Activated CD8-positive, alpha-beta memory T cell treated with anti-CD3 and anti-CD28 coated beads, Interleukin-2, amount 50 U/mL, for 1 hour (primary cell): Measurements from ENCODE around the gene SVIL.
"Not testable (repeated sequence)": the region's sequence is repeated elsewhere in the genome, so short reads cannot be mapped to it uniquely, and the experiment has no call there.

Experiments used
- DNase-seq: peaks from one replicate; pipeline ENCODE4 v3.0.0-alpha.2; 2020; ENCODE audit errors: extremely low read depth

The SVIL gene

GRCh38 chr10:29622382-29622922 is 12.3 kb downstream of the SVIL start:
- no peak for DNase-seq

- DNase-seq, result no peak
Measured at GRCh38 chr10:29621161-29621560, 13.6 kb downstream of the SVIL start.

- DNase-seq, result no peak
Measured at GRCh38 chr10:29620112-29620690, 14.6 kb downstream of the SVIL start.

- no peak for DNase-seq
Measured at GRCh38 chr10:29619241-29619669, 15.5 kb downstream of the SVIL start.

GRCh38 chr10:29618341-29619171 is 16.2 kb downstream of the SVIL start:
- DNase-seq, result no peak

- DNase-seq, result no peak
Measured at GRCh38 chr10:29617880-29618340, 16.9 kb downstream of the SVIL start.

- no peak for DNase-seq
Measured at GRCh38 chr10:29616542-29616941, 18.2 kb downstream of the SVIL start.

GRCh38 chr10:29615195-29615594 is 19.6 kb downstream of the SVIL start:
- DNase-seq, result no peak

GRCh38 chr10:29614289-29614688 is 20.5 kb downstream of the SVIL start:
- not testable (repeated sequence) for DNase-seq

GRCh38 chr10:29613791-29614190 is 21.0 kb downstream of the SVIL start:
- DNase-seq, result no peak

GRCh38 chr10:29613196-29613595 is 21.6 kb downstream of the SVIL start:
- DNase-seq, result no peak

GRCh38 chr10:29612657-29613056 is 22.1 kb downstream of the SVIL start:
- no peak for DNase-seq

- DNase-seq, result no peak
Measured at GRCh38 chr10:29611781-29612381, 22.9 kb downstream of the SVIL start.

- DNase-seq, result no peak
Measured at GRCh38 chr10:29610876-29611647, 23.7 kb downstream of the SVIL start.

- DNase-seq, result not testable (repeated sequence)
Measured at GRCh38 chr10:29610331-29610730, 24.4 kb downstream of the SVIL start.

GRCh38 chr10:29609696-29610095 is 25.1 kb downstream of the SVIL start:
- no peak for DNase-seq

- DNase-seq, result no peak
Measured at GRCh38 chr10:29608476-29609301, 26.1 kb downstream of the SVIL start.

- no peak for DNase-seq
Measured at GRCh38 chr10:29608062-29608461, 26.7 kb downstream of the SVIL start.

GRCh38 chr10:29607576-29607975 is 27.2 kb downstream of the SVIL start:
- DNase-seq, result no peak

GRCh38 chr10:29606693-29607092 is 28.1 kb downstream of the SVIL start:
- not testable (repeated sequence) for DNase-seq

- DNase-seq, result no peak
Measured at GRCh38 chr10:29604291-29604825, 30.4 kb downstream of the SVIL start.
